SU-DHL-6 (cell line): ENCODE data around the gene DIS3L2.

Experiments
- H2AFZ ChIP-seq: fragments of 200-600 bp; sonication (generic); 2 replicates; pipeline ENCODE4 v1.6.1; 2014; ENCODE audit warnings: low read depth, mild to moderate bottlenecking, moderate library complexity, mixed read lengths, antibody characterized with exemption, low read length; ENCODE audit not compliant: severe bottlenecking
- H3F3A ChIP-seq: fragments of 200-600 bp; shearing (Covaris generic); 2 replicates; pipeline ENCODE4 v1.6.0; 2016; ENCODE audit warnings: antibody characterized with exemption, mild to moderate bottlenecking; ENCODE audit not compliant: insufficient read depth
- H3K27ac ChIP-seq: fragments of 200-600 bp; sonication (generic); 2 replicates; pipeline ENCODE4 v1.5.1; 2016; ENCODE audit warnings: low read depth, mild to moderate bottlenecking, low read length, moderate library complexity, mixed read lengths
- H3K27me3 ChIP-seq: fragments of 200-600 bp; sonication (generic), shearing (Covaris generic); 2 replicates; pipeline ENCODE4 v1.6.0; 2014; ENCODE audit warnings: mild to moderate bottlenecking, low read length
- H3K36me3 ChIP-seq: fragments of 200-600 bp; sonication (generic); 2 replicates; pipeline ENCODE4 v1.6.1; 2014; ENCODE audit warnings: mild to moderate bottlenecking, low read length, mixed read lengths
- H3K4me2 ChIP-seq: fragments of 300-600, 200-600 bp; shearing (Covaris generic), sonication (generic); 2 replicates; pipeline ENCODE4 v1.6.0; 2014; ENCODE audit warnings: low read length, low read depth, mild to moderate bottlenecking; ENCODE audit not compliant: poor library complexity, severe bottlenecking
- H3K4me3 ChIP-seq: fragments of 200-600 bp; sonication (generic); 2 replicates; pipeline ENCODE4 v1.5.1; 2014; ENCODE audit warnings: antibody characterized with exemption, low read length, mild to moderate bottlenecking, mixed read lengths; ENCODE audit not compliant: insufficient read depth, poor library complexity, severe bottlenecking
- H3K79me2 ChIP-seq: fragments of 200-600 bp; sonication (generic); 2 replicates; pipeline ENCODE4 v1.6.1; 2014; ENCODE audit warnings: mild to moderate bottlenecking, low read length, moderate library complexity; ENCODE audit not compliant: insufficient read depth
- H3K9ac ChIP-seq: fragments of 200-600 bp; sonication (generic); 2 replicates; pipeline ENCODE4 v1.7.0; 2014; ENCODE audit warnings: mild to moderate bottlenecking, low read length
- H3K9me2 ChIP-seq: fragments of 200-600 bp; sonication (generic); replicated peaks from 2 replicates; pipeline ENCODE4 v1.6.1; 2014; ENCODE audit warnings: low read length; ENCODE audit not compliant: insufficient read depth
- H3K9me3 ChIP-seq: fragments of 200-600 bp; sonication (generic); 2 replicates; pipeline ENCODE4 v1.6.1; 2014; ENCODE audit warnings: low read length, mixed read lengths; ENCODE audit not compliant: insufficient read depth
- H4K20me1 ChIP-seq: fragments of 200-600 bp; sonication (generic); 2 replicates; pipeline ENCODE4 v1.6.1; 2014; ENCODE audit warnings: low read depth, mild to moderate bottlenecking, antibody characterized with exemption, low read length, moderate library complexity, mixed read lengths
- EZH2phosphoT487 ChIP-seq: fragments of 200-600 bp; sonication (generic), shearing (Covaris generic); conservative IDR thresholded peaks from 2 replicates; pipeline ENCODE4 v1.6.1; 2018; ENCODE audit warnings: mild to moderate bottlenecking, antibody characterized with exemption, low read length, moderate library complexity, mixed read lengths
- TF ChIP-seq, protein P1 (sequence below): fragments of 200-600 bp; sonication (generic); IDR thresholded peaks from one replicate; pipeline ENCODE4 v1.5.1; 2017; ENCODE audit warnings: antibody characterized with exemption, mild to moderate bottlenecking, low read length, moderate library complexity; ENCODE audit not compliant: insufficient read depth, poor library complexity, severe bottlenecking

Gene DIS3L2

DNA sequence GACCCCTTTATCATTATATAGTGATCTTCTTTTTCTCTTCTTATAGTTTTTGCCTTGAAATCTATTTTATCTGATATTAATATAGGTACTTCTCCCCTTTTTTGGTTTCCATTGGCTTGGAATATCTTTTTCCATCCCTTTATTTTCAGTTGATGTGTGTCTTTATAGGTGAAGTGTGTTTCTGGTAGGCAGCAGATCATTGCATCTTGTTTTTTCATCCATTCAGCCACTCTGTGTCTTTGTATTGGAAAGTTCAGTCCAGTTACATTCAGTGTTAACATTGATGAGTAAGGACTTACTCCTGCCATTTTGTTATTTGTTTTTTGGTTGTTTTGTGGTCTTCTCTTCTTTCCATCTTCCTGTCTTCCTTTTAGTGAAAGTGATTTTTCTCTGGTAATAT is 133.4 kb downstream of the DIS3L2 start:
- Histone ChIP-seq H3K9me2 (no peaks in the 10 kb centered on the region), H3K36me3 (no peaks in the 10 kb centered on the region), H3K4me2 (no peak overlapping the region), H3K9ac (no peak overlapping the region), H3F3A (no peaks in the 10 kb centered on the region), H3K27ac (no peak overlapping the region), H4K20me1 (no peaks in the 10 kb centered on the region), H2AFZ (no peak overlapping the region), H3K9me3 (no peaks in the 10 kb centered on the region), H3K79me2 (no peaks in the 10 kb centered on the region), H3K27me3 (no peaks in the 10 kb centered on the region), H3K4me3 (no peak overlapping the region)
- TF ChIP-seq EZH2phosphoT487: no peak
- TF ChIP-seq, protein P1, sequence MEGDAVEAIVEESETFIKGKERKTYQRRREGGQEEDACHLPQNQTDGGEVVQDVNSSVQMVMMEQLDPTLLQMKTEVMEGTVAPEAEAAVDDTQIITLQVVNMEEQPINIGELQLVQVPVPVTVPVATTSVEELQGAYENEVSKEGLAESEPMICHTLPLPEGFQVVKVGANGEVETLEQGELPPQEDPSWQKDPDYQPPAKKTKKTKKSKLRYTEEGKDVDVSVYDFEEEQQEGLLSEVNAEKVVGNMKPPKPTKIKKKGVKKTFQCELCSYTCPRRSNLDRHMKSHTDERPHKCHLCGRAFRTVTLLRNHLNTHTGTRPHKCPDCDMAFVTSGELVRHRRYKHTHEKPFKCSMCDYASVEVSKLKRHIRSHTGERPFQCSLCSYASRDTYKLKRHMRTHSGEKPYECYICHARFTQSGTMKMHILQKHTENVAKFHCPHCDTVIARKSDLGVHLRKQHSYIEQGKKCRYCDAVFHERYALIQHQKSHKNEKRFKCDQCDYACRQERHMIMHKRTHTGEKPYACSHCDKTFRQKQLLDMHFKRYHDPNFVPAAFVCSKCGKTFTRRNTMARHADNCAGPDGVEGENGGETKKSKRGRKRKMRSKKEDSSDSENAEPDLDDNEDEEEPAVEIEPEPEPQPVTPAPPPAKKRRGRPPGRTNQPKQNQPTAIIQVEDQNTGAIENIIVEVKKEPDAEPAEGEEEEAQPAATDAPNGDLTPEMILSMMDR: no peak

DNA sequence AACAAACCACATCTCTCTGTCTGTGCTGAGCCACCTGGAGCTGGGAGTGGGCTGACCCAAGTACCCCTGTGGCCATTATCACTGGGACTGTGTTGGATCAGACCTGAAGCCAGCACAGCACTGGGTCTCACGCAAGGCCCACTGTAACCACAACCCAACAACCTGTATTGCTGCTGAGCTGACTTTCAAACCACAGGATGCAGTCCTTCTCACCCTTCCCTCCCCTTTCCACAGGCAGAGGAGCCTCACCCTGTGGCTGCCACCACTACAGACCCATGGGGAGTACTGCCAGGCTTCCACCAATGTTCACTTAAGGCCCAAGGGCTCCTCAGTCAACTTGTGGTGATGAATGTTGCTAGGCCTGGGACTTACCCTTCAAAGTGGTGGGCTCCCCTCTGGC is 135.7 kb downstream of the DIS3L2 start:
- Histone ChIP-seq H3K4me2 (no peak overlapping the region), H3K27me3 (no peaks in the 10 kb centered on the region), H3K4me3 (no peak overlapping the region), H2AFZ (no peak overlapping the region), H3K9me2 (no peaks in the 10 kb centered on the region), H3K79me2 (no peaks in the 10 kb centered on the region), H4K20me1 (no peaks in the 10 kb centered on the region), H3K9ac (no peak overlapping the region), H3K27ac (no peak overlapping the region), H3K36me3 (no peaks in the 10 kb centered on the region), H3K9me3 (no peaks in the 10 kb centered on the region), H3F3A (no peaks in the 10 kb centered on the region)
- no peak for TF ChIP-seq EZH2phosphoT487
- TF ChIP-seq, protein P1: no peak

DNA sequence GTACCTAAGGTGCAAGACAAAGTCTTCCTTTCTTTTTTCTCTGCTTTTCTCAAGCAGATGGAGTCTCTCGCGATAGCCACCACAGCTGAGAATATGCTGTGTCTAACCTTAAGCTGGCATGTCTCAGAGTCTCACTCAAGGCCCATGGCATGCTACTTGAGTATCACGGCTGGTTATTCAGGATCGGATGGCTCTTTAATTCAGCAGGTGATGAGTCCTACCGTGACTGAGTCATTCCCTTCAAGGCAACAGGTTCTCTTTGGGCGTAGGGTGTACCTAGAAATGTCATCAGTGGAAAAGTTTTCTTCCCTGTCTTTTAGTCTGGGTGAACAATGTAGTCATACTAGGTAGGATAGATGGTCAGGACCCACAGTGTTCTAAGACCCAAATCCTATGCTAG is 136.2 kb downstream of the DIS3L2 start:
- H3K9me2 ChIP-seq: no peaks in the 10 kb centered on the region
- H3K27ac ChIP-seq: no peak overlapping the region
- no peak overlapping the region for H3K4me3 ChIP-seq
- no peak overlapping the region for H3K4me2 ChIP-seq
- H4K20me1 ChIP-seq: no peaks in the 10 kb centered on the region
- TF ChIP-seq EZH2phosphoT487: no peak
- TF ChIP-seq, protein P1: no peak
- H3K9ac ChIP-seq: no peak overlapping the region
- no peaks in the 10 kb centered on the region for H3K27me3 ChIP-seq
- H3K9me3 ChIP-seq: no peaks in the 10 kb centered on the region
- no peaks in the 10 kb centered on the region for H3F3A ChIP-seq
- H3K79me2 ChIP-seq: no peaks in the 10 kb centered on the region
- H2AFZ ChIP-seq: no peak overlapping the region
- H3K36me3 ChIP-seq: no peaks in the 10 kb centered on the region
